Right kidney (tissue), 9 donors: ENCODE data around the gene PPP1CA.
A peak's percentile ranks its signal among the peaks of the same experiment; 100 is the strongest.

Source experiments
- DNase-seq: peaks from one replicate; pipeline ENCODE4 v3.0.0-alpha.2; 2016
- long read RNA-seq, 8 donors: transcript quantifications; one replicate each; lab custom pipeline, GENCODE V29; 2026

PPP1CA gene
- long read RNA-seq, donor 1, transcript PPP1CA-204 (6 exons, 1,677 nt), result minor isoform, 6 of 141 reads
- long read RNA-seq, donor 1, transcript PPP1CA-203 (7 exons, 1,476 nt), result major isoform, 93 of 141 reads
- long read RNA-seq, donor 1, transcript PPP1CA-202 (6 exons, 1,054 nt), result minor isoform, 5 of 141 reads
- long read RNA-seq, donor 1, partial matches to known transcripts, result 34 of 141 reads
- long read RNA-seq, donor 1, other reads (novel, unspliced or antisense), result 0 of 141 reads
- long read RNA-seq, donor 2, transcript PPP1CA-203 (7 exons, 1,476 nt), result major isoform, 49 of 69 reads
- long read RNA-seq, donor 2, partial matches to known transcripts, result 12 of 69 reads
- long read RNA-seq, donor 2, other reads (novel, unspliced or antisense), result 0 of 69 reads
- long read RNA-seq, donor 3, transcript PPP1CA-202 (6 exons, 1,054 nt), result minor isoform, 5 of 54 reads
- long read RNA-seq, donor 3, transcript PPP1CA-203 (7 exons, 1,476 nt), result major isoform, 40 of 54 reads
- long read RNA-seq, donor 3, partial matches to known transcripts, result 8 of 54 reads
- long read RNA-seq, donor 3, other reads (novel, unspliced or antisense), result 0 of 54 reads
- long read RNA-seq, donor 4, transcript PPP1CA-203 (7 exons, 1,476 nt), result major isoform, 80 of 129 reads
- long read RNA-seq, donor 4, transcript PPP1CA-202 (6 exons, 1,054 nt), result minor isoform, 6 of 129 reads
- long read RNA-seq, donor 4, transcript PPP1CA-204 (6 exons, 1,677 nt), result minor isoform, 8 of 129 reads
- long read RNA-seq, donor 4, partial matches to known transcripts, result 34 of 129 reads
- long read RNA-seq, donor 4, other reads (novel, unspliced or antisense), result 0 of 129 reads
- long read RNA-seq, donor 5, transcript PPP1CA-202 (6 exons, 1,054 nt), result minor isoform, 6 of 159 reads
- long read RNA-seq, donor 5, transcript PPP1CA-203 (7 exons, 1,476 nt), result major isoform, 115 of 159 reads
- long read RNA-seq, donor 5, transcript PPP1CA-204 (6 exons, 1,677 nt), result minor isoform, 7 of 159 reads
- long read RNA-seq, donor 5, partial matches to known transcripts, result 28 of 159 reads
- long read RNA-seq, donor 5, other reads (novel, unspliced or antisense), result 0 of 159 reads
- long read RNA-seq, donor 6, transcript PPP1CA-203 (7 exons, 1,476 nt), result major isoform, 70 of 159 reads
- long read RNA-seq, donor 6, transcript PPP1CA-204 (6 exons, 1,677 nt), result minor isoform, 5 of 159 reads
- long read RNA-seq, donor 6, partial matches to known transcripts, result 80 of 159 reads
- long read RNA-seq, donor 6, other reads (novel, unspliced or antisense), result 0 of 159 reads
- long read RNA-seq, donor 7, transcript PPP1CA-203 (7 exons, 1,476 nt), result major isoform, 124 of 221 reads
- long read RNA-seq, donor 7, transcript PPP1CA-202 (6 exons, 1,054 nt), result minor isoform, 5 of 221 reads
- long read RNA-seq, donor 7, transcript PPP1CA-204 (6 exons, 1,677 nt), result minor isoform, 13 of 221 reads
- long read RNA-seq, donor 7, partial matches to known transcripts, result 75 of 221 reads
- long read RNA-seq, donor 7, other reads (novel, unspliced or antisense), result 0 of 221 reads
- long read RNA-seq, donor 8, transcript PPP1CA-203 (7 exons, 1,476 nt), result major isoform, 82 of 106 reads
- long read RNA-seq, donor 8, partial matches to known transcripts, result 18 of 106 reads
- long read RNA-seq, donor 8, other reads (novel, unspliced or antisense), result 0 of 106 reads

- peak; percentile 87 for DNase-seq
Measured at GRCh38 chr11:67401495-67402191, at the start of gene PPP1CA. TSS of gene PPP1CA (minus strand) at chr11:67401858. CDS start at chr11:67401782, 76 bp downstream.

- DNase-seq, result no peak
Measured at GRCh38 chr11:67450796-67451657, 49.4 kb upstream of the PPP1CA start.

GRCh38 chr11:67449116-67449844 lies 47.6 kb upstream of the PPP1CA start:
- DNase-seq, result no peak

- DNase-seq, result no peak
Measured at GRCh38 chr11:67448220-67448609, 46.6 kb upstream of the PPP1CA start.

- DNase-seq, result no peak
Measured at GRCh38 chr11:67445515-67445914, 43.9 kb upstream of the PPP1CA start.

- peak; percentile 45 for DNase-seq
Measured at GRCh38 chr11:67442504-67443404, 41.1 kb upstream of the PPP1CA start.

GRCh38 chr11:67441731-67442351 lies 40.2 kb upstream of the PPP1CA start:
- no peak for DNase-seq

GRCh38 chr11:67441098-67441563 lies 39.5 kb upstream of the PPP1CA start:
- no peak for DNase-seq

DNA sequence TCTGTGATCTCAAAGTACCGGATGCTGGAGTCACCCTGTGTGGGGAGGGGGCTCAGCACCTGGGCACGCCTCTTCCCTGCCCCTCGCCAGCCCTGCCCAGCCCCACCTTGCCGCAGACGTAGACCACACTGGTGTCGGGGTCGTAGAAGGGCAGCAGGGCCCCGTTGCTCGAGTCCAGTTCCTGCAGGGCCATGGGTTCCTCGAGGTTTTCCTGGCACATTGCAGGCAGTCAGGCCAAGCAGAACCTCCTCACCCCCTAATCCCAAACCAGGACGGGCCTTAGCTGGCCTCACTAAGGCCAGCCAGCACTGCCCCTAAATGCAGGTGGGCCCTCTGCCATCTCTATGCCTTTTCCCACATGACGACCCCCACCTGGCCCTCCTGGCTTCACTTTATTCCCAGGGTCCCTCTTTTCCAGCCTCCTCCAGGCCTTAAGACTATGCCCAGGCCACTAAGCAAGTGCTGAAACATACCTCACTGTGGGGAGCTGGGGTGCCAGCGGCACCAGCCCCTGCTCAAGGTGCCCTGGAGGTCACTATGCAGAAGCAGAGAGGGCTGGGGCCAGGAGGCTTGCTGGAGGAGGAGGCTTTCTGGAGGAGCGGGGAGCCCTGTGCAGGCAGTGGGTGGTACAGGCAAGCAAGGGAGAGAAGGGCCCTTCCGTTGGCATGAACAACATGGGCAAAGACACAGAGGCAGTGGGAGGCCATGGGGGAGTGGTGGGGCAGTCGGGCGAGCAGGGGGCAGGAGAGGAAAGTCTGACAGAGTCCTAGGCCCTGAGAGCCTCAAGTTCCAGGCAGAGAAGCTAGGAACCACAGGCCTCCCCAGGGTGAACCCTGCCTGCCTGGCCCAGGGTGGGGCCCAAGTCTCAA lies 38.8 kb upstream of the PPP1CA start:
- no peak for DNase-seq

- no peak for DNase-seq
Measured at GRCh38 chr11:67439321-67440228, 37.9 kb upstream of the PPP1CA start.

- no peak for DNase-seq
Measured at GRCh38 chr11:67438158-67438902, 36.7 kb upstream of the PPP1CA start.

DNA sequence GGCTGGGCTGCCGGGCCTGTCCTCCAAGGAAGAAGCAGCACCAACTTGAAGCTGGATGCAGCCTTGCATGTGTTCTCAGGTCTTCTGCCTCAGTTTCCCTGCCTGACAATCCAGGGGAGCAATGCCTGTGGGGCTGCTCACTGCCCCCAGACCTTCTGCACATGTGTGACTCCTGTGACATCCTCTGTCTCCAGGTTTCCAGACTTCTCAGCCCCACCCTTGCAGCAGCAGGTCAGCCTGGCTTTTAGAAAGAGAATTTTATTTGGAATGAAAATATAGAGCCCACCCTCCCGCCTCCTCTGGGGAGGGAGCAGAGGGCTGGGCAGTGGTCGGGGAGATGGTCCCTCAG lies 36.1 kb upstream of the PPP1CA start:
- DNase-seq, result no peak

DNA sequence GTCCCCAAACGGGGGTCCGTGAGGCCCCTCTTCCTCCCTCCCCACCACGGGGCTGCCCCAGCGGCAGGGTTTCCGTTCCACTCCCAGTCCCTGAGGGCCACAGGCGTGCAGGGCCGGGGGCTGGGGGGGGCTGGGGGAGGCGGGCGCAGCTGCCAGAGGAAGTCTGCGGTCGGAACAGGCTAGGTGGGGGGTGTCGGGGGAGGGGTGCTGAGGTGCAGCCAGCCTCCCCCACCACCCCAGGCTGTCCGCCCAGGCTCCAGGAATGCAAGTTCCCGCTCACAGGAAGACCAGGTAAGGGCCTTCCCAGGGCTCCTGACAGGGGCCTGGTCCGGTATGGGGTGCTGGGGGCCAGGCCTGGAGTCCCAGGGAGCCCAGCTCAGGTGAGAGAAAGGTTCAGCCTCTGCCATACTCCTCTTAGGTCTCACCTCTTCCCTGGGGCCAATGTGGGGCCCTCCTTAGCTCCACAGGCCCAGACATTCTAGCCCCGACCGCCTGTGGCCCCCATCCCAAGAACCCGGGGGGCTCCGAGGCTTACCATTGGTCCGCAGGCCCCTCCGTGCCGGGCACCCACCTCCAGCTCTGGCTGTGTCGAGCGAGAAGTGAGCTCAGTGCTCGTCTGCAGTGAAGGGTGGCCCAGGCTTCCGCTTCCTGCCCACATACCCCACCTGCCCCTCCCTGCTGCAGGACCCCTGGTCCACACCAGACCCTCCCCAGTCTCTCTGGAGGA lies 35.6 kb upstream of the PPP1CA start, which contains the start of gene PTPRCAP:
TSS of gene PTPRCAP (minus strand) at position 601 of the 727 bp plus-strand sequence. CDS start at position 538, 63 bp downstream.
- DNase-seq, result no peak
